HEK293 (cell line): ENCODE data around the gene NENF.

Source experiments
- EGR2 ChIP-seq: fragments of 450-650 bp; formaldehyde crosslinking; IDR thresholded peaks from 2 replicates; pipeline ENCODE4 v1.5.1; 2016; ENCODE audit warnings: low read depth, missing biosample characterization, missing genetic modification characterization
- FEZF1 ChIP-seq: fragments of 450-650 bp; formaldehyde crosslinking; IDR thresholded peaks from 2 replicates; pipeline ENCODE4 v1.5.1; 2016; ENCODE audit warnings: missing biosample characterization, missing genetic modification characterization
- GLIS1 ChIP-seq: fragments of 450-650 bp; formaldehyde crosslinking; IDR thresholded peaks from 2 replicates; pipeline ENCODE4 v1.5.1; 2016; ENCODE audit warnings: missing biosample characterization, missing genetic modification characterization
- GLIS2 ChIP-seq: fragments of 450-650 bp; formaldehyde crosslinking; IDR thresholded peaks from 2 replicates; pipeline ENCODE4 v1.5.1; 2016; ENCODE audit warnings: missing biosample characterization, missing genetic modification characterization
- KLF8 ChIP-seq: fragments of 450-650 bp; formaldehyde crosslinking; IDR thresholded peaks from 2 replicates; pipeline ENCODE4 v1.5.1; 2016; ENCODE audit warnings: missing biosample characterization, missing genetic modification characterization
- SCRT1 ChIP-seq: fragments of 450-650 bp; formaldehyde crosslinking; IDR thresholded peaks from 2 replicates; pipeline ENCODE4 v1.5.1; 2016; ENCODE audit warnings: missing biosample characterization, missing genetic modification characterization, borderline replicate concordance
- SCRT2 ChIP-seq: fragments of 450-650 bp; formaldehyde crosslinking; IDR thresholded peaks from 2 replicates; pipeline ENCODE4 v1.5.1; 2016; ENCODE audit warnings: missing biosample characterization, missing genetic modification characterization
- SP7 ChIP-seq: fragments of 450-650 bp; formaldehyde crosslinking; IDR thresholded peaks from 2 replicates; pipeline ENCODE4 v1.5.1; 2016; ENCODE audit warnings: missing biosample characterization, missing genetic modification characterization
- YY1 ChIP-seq: fragments of 450-650 bp; formaldehyde crosslinking; IDR thresholded peaks from 2 replicates; pipeline ENCODE4 v1.5.1; 2018; ENCODE audit warnings: missing biosample characterization, missing genetic modification characterization
- ZBTB48 ChIP-seq: fragments of 450-650 bp; formaldehyde crosslinking; IDR thresholded peaks from 2 replicates; pipeline ENCODE4 v1.5.1; 2016; ENCODE audit warnings: missing biosample characterization, missing genetic modification characterization
- ZBTB7A ChIP-seq: fragments of 450-650 bp; formaldehyde crosslinking; IDR thresholded peaks from 2 replicates; pipeline ENCODE4 v1.5.1; 2016; ENCODE audit warnings: low read depth, missing biosample characterization, missing genetic modification characterization
- ZEB2 ChIP-seq: fragments of 450-650 bp; formaldehyde crosslinking; IDR thresholded peaks from 2 replicates; pipeline ENCODE4 v1.5.1; 2016; ENCODE audit warnings: missing biosample characterization, missing genetic modification characterization
- ZNF335 ChIP-seq: fragments of 450-650 bp; formaldehyde crosslinking; conservative IDR thresholded peaks from 2 replicates; pipeline ENCODE4 v1.5.1; 2016; ENCODE audit warnings: missing biosample characterization, missing genetic modification characterization
- ZNF341 ChIP-seq: fragments of 450-650 bp; formaldehyde crosslinking; IDR thresholded peaks from 2 replicates; pipeline ENCODE4; 2016; ENCODE audit warnings: low read depth, missing biosample characterization, missing genetic modification characterization
- ZNF394 ChIP-seq: fragments of 450-650 bp; formaldehyde crosslinking; IDR thresholded peaks from 2 replicates; pipeline ENCODE4 v1.5.1; 2016; ENCODE audit warnings: missing biosample characterization, missing genetic modification characterization, mild to moderate bottlenecking, moderate library complexity, borderline replicate concordance
- ZNF530 ChIP-seq: fragments of 450-650 bp; formaldehyde crosslinking; IDR thresholded peaks from 2 replicates; pipeline ENCODE4 v1.5.1; 2016; ENCODE audit warnings: low read depth, missing biosample characterization, missing genetic modification characterization
- ZNF600 ChIP-seq: fragments of 450-650 bp; formaldehyde crosslinking; IDR thresholded peaks from 2 replicates; pipeline ENCODE4 v1.5.1; 2016; ENCODE audit warnings: missing biosample characterization, missing genetic modification characterization
- ZNF660 ChIP-seq: fragments of 450-650 bp; IDR thresholded peaks from 2 replicates; pipeline ENCODE4 v1.5.1; 2018; ENCODE audit warnings: missing biosample characterization, mild to moderate bottlenecking, missing genetic modification characterization
- ZNF76 ChIP-seq: fragments of 450-650 bp; formaldehyde crosslinking; IDR thresholded peaks from 2 replicates; pipeline ENCODE4; 2016; ENCODE audit warnings: low read depth, missing biosample characterization, missing genetic modification characterization, borderline replicate concordance
- ZNF792 ChIP-seq: fragments of 450-650 bp; formaldehyde crosslinking; IDR thresholded peaks from 2 replicates; pipeline ENCODE4 v1.5.1; 2016; ENCODE audit warnings: missing biosample characterization, missing genetic modification characterization
- ZSCAN30 ChIP-seq: fragments of 450-650 bp; IDR thresholded peaks from 2 replicates; pipeline ENCODE4 v1.5.1; 2018; ENCODE audit warnings: missing biosample characterization, mild to moderate bottlenecking, missing genetic modification characterization, moderate library complexity
- TF ChIP-seq, protein P1 (sequence below): fragments of 450-650 bp; formaldehyde crosslinking; IDR thresholded peaks from 2 replicates; pipeline ENCODE4 v1.5.1; 2016; ENCODE audit warnings: missing biosample characterization, missing genetic modification characterization
- TF ChIP-seq, protein P2 (sequence below): sonication (generic); formaldehyde crosslinking; IDR thresholded peaks from 2 replicates; pipeline ENCODE4 v1.8.1; 2022; ENCODE audit warnings: mild to moderate bottlenecking, moderate library complexity, missing genetic modification reagents
- TF ChIP-seq, protein P3 (sequence below): fragments of 450-650 bp; formaldehyde crosslinking; IDR thresholded peaks from 2 replicates; pipeline ENCODE4 v1.5.1; 2016; ENCODE audit warnings: missing biosample characterization, missing genetic modification characterization
- TF ChIP-seq, protein P4 (sequence below): fragments of 450-650 bp; formaldehyde crosslinking; conservative IDR thresholded peaks from 2 replicates; pipeline ENCODE4 v1.5.1; 2016; ENCODE audit warnings: low read depth, missing biosample characterization, missing genetic modification characterization
- TF ChIP-seq, protein P5 (sequence below): fragments of 450-650 bp; formaldehyde crosslinking; IDR thresholded peaks from 2 replicates; pipeline ENCODE4 v1.5.1; 2016; ENCODE audit warnings: missing biosample characterization, missing genetic modification characterization

Gene NENF

DNA sequence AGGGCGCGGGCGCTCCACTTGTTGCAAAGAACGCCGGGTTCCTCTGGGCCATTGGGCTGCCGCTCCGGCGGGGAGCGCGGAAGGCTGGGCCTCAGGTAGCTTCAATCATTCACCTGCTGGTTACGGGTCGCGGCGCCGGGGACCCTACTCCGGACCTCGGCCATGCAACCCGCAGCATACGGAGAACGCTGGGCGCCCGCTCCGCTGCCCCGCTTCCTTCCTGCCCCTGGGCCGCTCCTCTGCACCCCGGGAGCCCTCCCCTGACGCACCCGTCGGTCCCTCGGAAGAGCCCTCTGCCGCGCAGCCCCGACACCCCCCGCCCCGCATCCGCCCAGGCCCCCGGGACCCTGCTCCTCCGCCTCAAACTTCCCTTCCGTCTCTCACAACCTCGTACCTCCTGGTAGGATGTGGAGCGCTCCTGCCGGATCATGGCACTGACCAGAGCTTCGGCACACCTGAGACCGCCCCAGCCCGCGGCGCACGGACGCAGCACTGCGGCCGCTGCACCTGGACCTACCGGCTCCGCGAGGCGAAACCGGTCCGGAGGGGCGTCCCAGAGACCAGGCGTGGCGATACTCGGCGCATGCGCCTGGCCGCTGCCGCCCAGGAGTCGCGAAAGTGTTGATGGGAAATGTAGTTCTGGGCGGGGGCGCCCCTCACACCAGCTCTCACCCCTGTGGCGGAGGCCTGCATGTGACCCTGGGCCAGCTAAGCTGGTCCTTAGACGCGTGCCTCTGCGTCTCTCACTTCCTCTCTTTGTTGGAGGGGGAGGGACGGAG, 18.2 kb upstream of the NENF start, which contains the start of gene PACC1 (continued):
- TF ChIP-seq, protein P1, sequence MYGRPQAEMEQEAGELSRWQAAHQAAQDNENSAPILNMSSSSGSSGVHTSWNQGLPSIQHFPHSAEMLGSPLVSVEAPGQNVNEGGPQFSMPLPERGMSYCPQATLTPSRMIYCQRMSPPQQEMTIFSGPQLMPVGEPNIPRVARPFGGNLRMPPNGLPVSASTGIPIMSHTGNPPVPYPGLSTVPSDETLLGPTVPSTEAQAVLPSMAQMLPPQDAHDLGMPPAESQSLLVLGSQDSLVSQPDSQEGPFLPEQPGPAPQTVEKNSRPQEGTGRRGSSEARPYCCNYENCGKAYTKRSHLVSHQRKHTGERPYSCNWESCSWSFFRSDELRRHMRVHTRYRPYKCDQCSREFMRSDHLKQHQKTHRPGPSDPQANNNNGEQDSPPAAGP (tag by site-specific recombination), result peak; percentile 54; the same call in 1 of the 2 replicates
- TF ChIP-seq GLIS1 (tag by site-specific recombination), result peak; percentile 66
- TF ChIP-seq, protein P2, sequence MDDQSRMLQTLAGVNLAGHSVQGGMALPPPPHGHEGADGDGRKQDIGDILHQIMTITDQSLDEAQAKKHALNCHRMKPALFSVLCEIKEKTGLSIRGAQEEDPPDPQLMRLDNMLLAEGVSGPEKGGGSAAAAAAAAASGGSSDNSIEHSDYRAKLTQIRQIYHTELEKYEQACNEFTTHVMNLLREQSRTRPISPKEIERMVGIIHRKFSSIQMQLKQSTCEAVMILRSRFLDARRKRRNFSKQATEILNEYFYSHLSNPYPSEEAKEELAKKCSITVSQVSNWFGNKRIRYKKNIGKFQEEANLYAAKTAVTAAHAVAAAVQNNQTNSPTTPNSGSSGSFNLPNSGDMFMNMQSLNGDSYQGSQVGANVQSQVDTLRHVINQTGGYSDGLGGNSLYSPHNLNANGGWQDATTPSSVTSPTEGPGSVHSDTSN (CRISPR knock-in tag), result peak; percentile 52; the same call in 1 of the 2 replicates
- TF ChIP-seq SCRT1, result peak; percentile 89
- TF ChIP-seq GLIS2 (tag by site-specific recombination), result peak; percentile 88
- 0 out of 2 replicates have a peak, but pooled peaks have one; percentile 44 for TF ChIP-seq ZBTB48
- peak; percentile 7; the same call in 1 of the 2 replicates for TF ChIP-seq ZSCAN30 (tag by site-specific recombination)
- TF ChIP-seq EGR2 (tag by site-specific recombination), result no peak
- TF ChIP-seq, protein P3, sequence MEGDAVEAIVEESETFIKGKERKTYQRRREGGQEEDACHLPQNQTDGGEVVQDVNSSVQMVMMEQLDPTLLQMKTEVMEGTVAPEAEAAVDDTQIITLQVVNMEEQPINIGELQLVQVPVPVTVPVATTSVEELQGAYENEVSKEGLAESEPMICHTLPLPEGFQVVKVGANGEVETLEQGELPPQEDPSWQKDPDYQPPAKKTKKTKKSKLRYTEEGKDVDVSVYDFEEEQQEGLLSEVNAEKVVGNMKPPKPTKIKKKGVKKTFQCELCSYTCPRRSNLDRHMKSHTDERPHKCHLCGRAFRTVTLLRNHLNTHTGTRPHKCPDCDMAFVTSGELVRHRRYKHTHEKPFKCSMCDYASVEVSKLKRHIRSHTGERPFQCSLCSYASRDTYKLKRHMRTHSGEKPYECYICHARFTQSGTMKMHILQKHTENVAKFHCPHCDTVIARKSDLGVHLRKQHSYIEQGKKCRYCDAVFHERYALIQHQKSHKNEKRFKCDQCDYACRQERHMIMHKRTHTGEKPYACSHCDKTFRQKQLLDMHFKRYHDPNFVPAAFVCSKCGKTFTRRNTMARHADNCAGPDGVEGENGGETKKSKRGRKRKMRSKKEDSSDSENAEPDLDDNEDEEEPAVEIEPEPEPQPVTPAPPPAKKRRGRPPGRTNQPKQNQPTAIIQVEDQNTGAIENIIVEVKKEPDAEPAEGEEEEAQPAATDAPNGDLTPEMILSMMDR (tag by site-specific recombination), result peak; percentile 59
- TF ChIP-seq SCRT2 (tag by site-specific recombination), result peak; percentile 99
- TF ChIP-seq, protein P4, sequence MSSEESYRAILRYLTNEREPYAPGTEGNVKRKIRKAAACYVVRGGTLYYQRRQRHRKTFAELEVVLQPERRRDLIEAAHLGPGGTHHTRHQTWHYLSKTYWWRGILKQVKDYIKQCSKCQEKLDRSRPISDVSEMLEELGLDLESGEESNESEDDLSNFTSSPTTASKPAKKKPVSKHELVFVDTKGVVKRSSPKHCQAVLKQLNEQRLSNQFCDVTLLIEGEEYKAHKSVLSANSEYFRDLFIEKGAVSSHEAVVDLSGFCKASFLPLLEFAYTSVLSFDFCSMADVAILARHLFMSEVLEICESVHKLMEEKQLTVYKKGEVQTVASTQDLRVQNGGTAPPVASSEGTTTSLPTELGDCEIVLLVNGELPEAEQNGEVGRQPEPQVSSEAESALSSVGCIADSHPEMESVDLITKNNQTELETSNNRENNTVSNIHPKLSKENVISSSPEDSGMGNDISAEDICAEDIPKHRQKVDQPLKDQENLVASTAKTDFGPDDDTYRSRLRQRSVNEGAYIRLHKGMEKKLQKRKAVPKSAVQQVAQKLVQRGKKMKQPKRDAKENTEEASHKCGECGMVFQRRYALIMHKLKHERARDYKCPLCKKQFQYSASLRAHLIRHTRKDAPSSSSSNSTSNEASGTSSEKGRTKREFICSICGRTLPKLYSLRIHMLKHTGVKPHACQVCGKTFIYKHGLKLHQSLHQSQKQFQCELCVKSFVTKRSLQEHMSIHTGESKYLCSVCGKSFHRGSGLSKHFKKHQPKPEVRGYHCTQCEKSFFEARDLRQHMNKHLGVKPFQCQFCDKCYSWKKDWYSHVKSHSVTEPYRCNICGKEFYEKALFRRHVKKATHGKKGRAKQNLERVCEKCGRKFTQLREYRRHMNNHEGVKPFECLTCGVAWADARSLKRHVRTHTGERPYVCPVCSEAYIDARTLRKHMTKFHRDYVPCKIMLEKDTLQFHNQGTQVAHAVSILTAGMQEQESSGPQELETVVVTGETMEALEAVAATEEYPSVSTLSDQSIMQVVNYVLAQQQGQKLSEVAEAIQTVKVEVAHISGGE, result peak; percentile 71
- TF ChIP-seq ZNF341 (tag by site-specific recombination), result peak; percentile 58; the same call in 1 of the 2 replicates
- TF ChIP-seq ZEB2 (tag by site-specific recombination), result peak; percentile 67; the same call in 1 of the 2 replicates
- TF ChIP-seq ZBTB7A (tag by site-specific recombination), result peak; percentile 69; the same call in 1 of the 2 replicates
- peak; percentile 91 for TF ChIP-seq ZNF76 (tag by site-specific recombination)
- TF ChIP-seq ZNF660 (tag by site-specific recombination), result 0 out of 2 replicates have a peak, but pooled peaks have one; percentile 16
- no peak for TF ChIP-seq ZNF792 (tag by site-specific recombination)
- TF ChIP-seq KLF8 (tag by site-specific recombination), result peak; percentile 50; the same call in 1 of the 2 replicates
- no peak for TF ChIP-seq ZNF530
- peak; percentile 37; the same call in 1 of the 2 replicates for TF ChIP-seq YY1
- TF ChIP-seq, protein P5, sequence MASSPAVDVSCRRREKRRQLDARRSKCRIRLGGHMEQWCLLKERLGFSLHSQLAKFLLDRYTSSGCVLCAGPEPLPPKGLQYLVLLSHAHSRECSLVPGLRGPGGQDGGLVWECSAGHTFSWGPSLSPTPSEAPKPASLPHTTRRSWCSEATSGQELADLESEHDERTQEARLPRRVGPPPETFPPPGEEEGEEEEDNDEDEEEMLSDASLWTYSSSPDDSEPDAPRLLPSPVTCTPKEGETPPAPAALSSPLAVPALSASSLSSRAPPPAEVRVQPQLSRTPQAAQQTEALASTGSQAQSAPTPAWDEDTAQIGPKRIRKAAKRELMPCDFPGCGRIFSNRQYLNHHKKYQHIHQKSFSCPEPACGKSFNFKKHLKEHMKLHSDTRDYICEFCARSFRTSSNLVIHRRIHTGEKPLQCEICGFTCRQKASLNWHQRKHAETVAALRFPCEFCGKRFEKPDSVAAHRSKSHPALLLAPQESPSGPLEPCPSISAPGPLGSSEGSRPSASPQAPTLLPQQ, result peak; percentile 48; the same call in 1 of the 2 replicates
- TF ChIP-seq ZNF335 (tag by site-specific recombination), result peak; percentile 96
- TF ChIP-seq SP7 (tag by site-specific recombination), result peak; percentile 44; the same call in 1 of the 2 replicates
- TF ChIP-seq ZNF394, result no peak
- TF ChIP-seq FEZF1 (tag by site-specific recombination), result no peak
- TF ChIP-seq ZNF600 (tag by site-specific recombination), result peak; percentile 7
- TF ChIP-seq, all 188 proteins: peak for 36
